Caco-2 (cell line): ENCODE data around the gene HDAC10. TPM values are rescaled to one million over a fixed set of nuclear protein-coding genes. Genes with fewer than 3 reads are reported as not detected.

Source experiments
- BruUV-seq: library from RNA; stranded (reverse); fragments of 400-500 nt; replicated peaks from 2 replicates; lab custom pipeline; 2021; lab: Mats Ljungman, UMichigan
- CTCF ChIA-PET: fragments of 300-600 bp; sonication (Branson Sonifier 250); formaldehyde crosslinking; loops from one replicate; lab custom pipeline; 2022; ENCODE audit warnings: antibody characterized with exemption; lab: Charles Lee
- POLR2A ChIA-PET: fragments of 300-600 bp; sonication (Branson Sonifier 250); formaldehyde crosslinking; loops from one replicate; lab custom pipeline; 2022; ENCODE audit warnings: antibody characterized with exemption; lab: Charles Lee
- DNase-seq, 2 experiments: peaks; one replicate each; pipeline versions ENCODE4 v3.0.0 to v3.0.0-alpha.2; 2020 to 2022
- H3K27me3 ChIP-seq: replicated peaks from 2 replicates; pipeline ENCODE4 v1.6.0; 2011; ENCODE audit warnings: low read length; ENCODE audit not compliant: control insufficient read depth, insufficient read depth
- H3K36me3 ChIP-seq: 2 replicates; pipeline ENCODE4 v1.5.1; 2011; ENCODE audit warnings: low read length; ENCODE audit not compliant: control insufficient read depth, insufficient read depth
- H3K4me1 ChIP-seq: fragments of 250-450 bp; sonication (Bioruptor Pico); 2 replicates; pipeline ENCODE4 v1.5.1; 2020; ENCODE audit warnings: mild to moderate bottlenecking
- H3K4me3 ChIP-seq: 2 replicates; pipeline ENCODE4 v1.5.1; 2011; ENCODE audit warnings: low read depth, mild to moderate bottlenecking, control low read depth, low read length
- H3K9me3 ChIP-seq: fragments of 250-450 bp; sonication (Bioruptor Pico); 2 replicates; pipeline ENCODE4 v1.5.1; 2020; ENCODE audit warnings: mild to moderate bottlenecking, moderate library complexity
- H3K27ac Mint-ChIP-seq: one replicate; pipeline ENCODE4 v1.8.0; 2022; ENCODE audit warnings: mixed read lengths; ENCODE audit not compliant: unreplicated experiment
- H3K27me3 Mint-ChIP-seq: one replicate; pipeline ENCODE4 v1.8.0; 2022; ENCODE audit warnings: mixed read lengths; ENCODE audit not compliant: insufficient read depth, unreplicated experiment
- H3K36me3 Mint-ChIP-seq: one replicate; pipeline ENCODE4 v1.8.0; 2022; ENCODE audit warnings: mild to moderate bottlenecking, mixed read lengths; ENCODE audit not compliant: insufficient read depth, unreplicated experiment
- H3K4me1 Mint-ChIP-seq: one replicate; pipeline ENCODE4 v1.8.0; 2022; ENCODE audit warnings: low read depth, mixed read lengths; ENCODE audit not compliant: unreplicated experiment
- H3K4me3 Mint-ChIP-seq: one replicate; pipeline ENCODE4 v1.8.0; 2022; ENCODE audit warnings: mild to moderate bottlenecking, moderate library complexity, mixed read lengths; ENCODE audit not compliant: unreplicated experiment
- H3K9me3 Mint-ChIP-seq: one replicate; pipeline ENCODE4 v1.8.0; 2022; ENCODE audit warnings: mixed read lengths; ENCODE audit not compliant: unreplicated experiment
- intact Hi-C: fragments of 100-400 bp; cut with micrococcal nuclease; formaldehyde crosslinking; loops from one replicate; pipeline ENCODE4 v1.10.0; 2022; ENCODE audit not compliant: unreplicated experiment
- total RNA-seq: library from RNA; stranded (reverse); gene quantifications from 2 replicates; pipeline ENCODE4 v1.2.3, GENCODE V29; 2022
- TF ChIP-seq, protein P1 (sequence below), 2 experiments: fragments of 200-600 bp in 1 of 2; IDR thresholded peaks; 1 replicate in 1 of 2; 2 replicates in 1 of 2; pipeline versions ENCODE4 v1.5.1 to v1.8.0; 2011 to 2022; ENCODE audit warnings: antibody characterized with exemption in 1 of 2, control low read depth in 1 of 2, inconsistent platforms in 1 of 2, low read depth in 1 of 2, low read length in 1 of 2, mild to moderate bottlenecking in 1 of 2, moderate library complexity in 1 of 2; ENCODE audit not compliant: insufficient read depth in 1 of 2, severe bottlenecking in 1 of 2, unreplicated experiment in 1 of 2

Gene HDAC10
- total RNA-seq, 1 experiment from 2014 or later = 63.5 TPM

DNA sequence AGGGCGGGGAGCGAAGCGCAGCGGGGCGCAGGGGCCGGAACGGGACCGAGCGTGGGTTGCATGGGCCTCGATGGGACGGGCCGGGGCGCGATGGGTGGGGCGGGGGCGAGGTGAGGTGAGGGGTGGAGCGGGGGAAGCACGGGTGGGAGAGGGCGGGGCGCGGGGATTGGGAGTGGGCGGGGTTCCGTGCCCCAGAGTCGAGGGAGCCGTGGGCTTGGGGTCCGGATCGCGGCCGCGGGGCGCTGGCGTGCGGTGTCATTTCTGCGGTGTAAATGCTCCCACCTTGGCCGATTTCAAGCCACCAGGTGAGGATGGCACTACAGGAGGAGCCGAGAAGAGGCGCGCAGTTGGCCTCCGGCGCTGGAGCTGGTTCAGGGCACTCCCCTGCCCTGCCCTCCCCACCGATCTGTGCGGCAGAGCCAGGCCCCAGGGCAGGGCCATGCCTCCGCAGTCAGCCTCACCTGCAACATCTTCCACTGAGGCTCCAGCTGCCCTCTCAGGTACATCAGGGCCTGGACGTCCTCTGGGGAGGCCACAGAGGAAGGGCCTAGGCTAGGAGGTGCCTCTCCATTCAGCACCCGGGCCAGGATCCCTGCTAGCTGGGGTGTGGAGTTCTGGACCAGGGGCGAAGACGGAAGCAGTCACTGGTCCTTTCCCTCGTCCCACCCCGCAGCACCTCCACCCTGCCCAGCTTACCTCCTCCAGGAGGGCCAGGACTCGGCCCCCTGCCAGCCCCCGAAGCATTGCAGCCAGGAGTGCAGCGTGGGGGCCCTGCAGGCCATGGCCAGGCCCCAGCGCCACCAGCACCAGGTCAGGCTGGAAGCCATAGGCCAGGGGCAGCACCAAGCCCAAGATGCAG is 5.6 kb downstream of the HDAC10 start:
- Mint-ChIP-seq H3K4me3 (peak overlapping the region; percentile 76), H3K9me3 (no peaks in the 10 kb centered on the region), H3K27me3 (no peaks in the 10 kb centered on the region), H3K4me1 (peaks cover 8% of the 10 kb centered on the region), H3K27ac (peak overlapping the region; percentile 87), H3K36me3 (peaks cover 56% of the 10 kb centered on the region)
- intact Hi-C loops = no loop called here
- Histone ChIP-seq H3K36me3 (peaks cover 9% of the 10 kb centered on the region; the same call in 1 of the 2 replicates), H3K27me3 (no peaks in the 10 kb centered on the region), H3K4me1 (peaks cover 17% of the 10 kb centered on the region), H3K4me3 (peak overlapping the region; percentile 58), H3K9me3 (no peaks in the 10 kb centered on the region)
- no peak for DNase-seq
- ChIA-PET POLR2A (no interaction called here), CTCF (interaction anchor here (0.5 to 2.5 kb wide), 3 partner anchors 50 to 97 kb away, joined by 3 to 8 read pairs (median 3); no protein-coding TSS in a partner anchor)
- BruUV-seq = no TSS peak
- TF ChIP-seq, protein P1, sequence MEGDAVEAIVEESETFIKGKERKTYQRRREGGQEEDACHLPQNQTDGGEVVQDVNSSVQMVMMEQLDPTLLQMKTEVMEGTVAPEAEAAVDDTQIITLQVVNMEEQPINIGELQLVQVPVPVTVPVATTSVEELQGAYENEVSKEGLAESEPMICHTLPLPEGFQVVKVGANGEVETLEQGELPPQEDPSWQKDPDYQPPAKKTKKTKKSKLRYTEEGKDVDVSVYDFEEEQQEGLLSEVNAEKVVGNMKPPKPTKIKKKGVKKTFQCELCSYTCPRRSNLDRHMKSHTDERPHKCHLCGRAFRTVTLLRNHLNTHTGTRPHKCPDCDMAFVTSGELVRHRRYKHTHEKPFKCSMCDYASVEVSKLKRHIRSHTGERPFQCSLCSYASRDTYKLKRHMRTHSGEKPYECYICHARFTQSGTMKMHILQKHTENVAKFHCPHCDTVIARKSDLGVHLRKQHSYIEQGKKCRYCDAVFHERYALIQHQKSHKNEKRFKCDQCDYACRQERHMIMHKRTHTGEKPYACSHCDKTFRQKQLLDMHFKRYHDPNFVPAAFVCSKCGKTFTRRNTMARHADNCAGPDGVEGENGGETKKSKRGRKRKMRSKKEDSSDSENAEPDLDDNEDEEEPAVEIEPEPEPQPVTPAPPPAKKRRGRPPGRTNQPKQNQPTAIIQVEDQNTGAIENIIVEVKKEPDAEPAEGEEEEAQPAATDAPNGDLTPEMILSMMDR (IDR thresholded peaks at IDR 0.05; ENCODE audit: insufficient read depth in 1 of 2, low read depth in 1 of 2, low read length in 1 of 2, severe bottlenecking in 1 of 2, unreplicated experiment in 1 of 2) = no peak

DNA sequence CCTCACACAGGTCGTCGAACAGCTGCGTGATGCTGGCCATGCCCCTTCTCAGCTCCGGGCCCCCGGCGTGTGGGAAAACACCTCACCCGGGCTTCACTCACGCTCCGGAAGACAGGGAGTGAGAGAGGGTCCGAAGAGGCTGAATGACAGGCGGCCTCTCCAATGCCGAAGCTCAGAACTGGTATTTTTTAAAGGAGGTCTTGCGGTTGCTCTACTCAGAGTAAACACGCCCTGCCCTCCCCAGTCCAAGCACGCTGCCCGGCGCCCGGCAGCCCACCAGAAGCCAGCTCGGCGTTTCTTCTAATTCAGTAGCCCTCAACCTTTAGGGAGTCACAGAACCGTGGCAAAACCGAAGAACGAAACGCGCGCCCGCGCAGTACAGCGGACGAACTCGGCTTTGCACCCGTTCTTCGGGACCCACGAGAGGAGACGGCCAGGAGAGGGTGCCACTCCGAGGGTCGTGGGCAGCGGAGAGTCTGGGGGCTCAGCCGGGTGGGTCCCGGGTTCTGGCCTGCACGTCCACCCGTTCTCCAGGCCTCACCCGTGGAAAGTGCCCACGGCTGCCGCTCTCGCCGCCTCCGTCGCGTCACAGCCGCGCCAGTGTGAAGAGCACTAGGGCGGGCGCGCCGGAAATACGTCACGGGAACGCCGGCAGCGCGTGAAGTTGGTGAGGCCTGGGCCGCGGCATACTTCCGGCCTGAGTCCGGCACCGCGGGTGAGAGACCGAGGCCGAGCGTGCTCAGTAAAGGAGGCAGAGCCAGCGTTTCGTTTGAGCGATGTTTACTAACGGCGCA is 6.4 kb downstream of the HDAC10 start, which contains the start of gene TUBGCP6:
TSS of gene TUBGCP6 (minus strand) at position 604 of the 794 bp plus-strand sequence. CDS start at position 40, 564 bp downstream.
- H3K36me3 ChIP-seq = peaks cover 9% of the 10 kb centered on the region; the same call in 1 of the 2 replicates
- Mint-ChIP-seq H3K9me3 (no peaks in the 10 kb centered on the region), H3K27ac (peak within 1 kb of the TSS; percentile 87), H3K4me3 (peak within 1 kb of the TSS; percentile 76), H3K36me3 (peaks cover 47% of the 10 kb centered on the region), H3K27me3 (no peaks in the 10 kb centered on the region), H3K4me1 (peaks cover 8% of the 10 kb centered on the region)
- TF ChIP-seq, protein P1 (IDR thresholded peaks at IDR 0.05; ENCODE audit: insufficient read depth in 1 of 2, low read depth in 1 of 2, low read length in 1 of 2, severe bottlenecking in 1 of 2, unreplicated experiment in 1 of 2) = no peak
- intact Hi-C loops = no loop called here
- POLR2A ChIA-PET = interaction anchor here (0.6 to 0.7 kb wide), 2 partner anchors 55 to 82 kb away, joined by 3 to 4 read pairs; no protein-coding TSS in a partner anchor
- CTCF ChIA-PET = interaction anchor here (2.5 kb wide), 1 partner anchor 98 kb away, joined by 8 read pairs; no protein-coding TSS in a partner anchor
- no peaks in the 10 kb centered on the region for H3K9me3 ChIP-seq
- H3K4me1 ChIP-seq = peaks cover 10% of the 10 kb centered on the region
- H3K4me3 ChIP-seq = peak within 1 kb of the TSS; percentile 58
- TSS peak; percentile 42 for BruUV-seq
- H3K27me3 ChIP-seq = no peaks in the 10 kb centered on the region
- DNase-seq = peak; percentile 89 to 93
